ENCODE measurements around the gene TCF3.
A peak's percentile ranks its signal among the peaks of the same experiment; 100 is the strongest.

The TCF3 gene

DNA sequence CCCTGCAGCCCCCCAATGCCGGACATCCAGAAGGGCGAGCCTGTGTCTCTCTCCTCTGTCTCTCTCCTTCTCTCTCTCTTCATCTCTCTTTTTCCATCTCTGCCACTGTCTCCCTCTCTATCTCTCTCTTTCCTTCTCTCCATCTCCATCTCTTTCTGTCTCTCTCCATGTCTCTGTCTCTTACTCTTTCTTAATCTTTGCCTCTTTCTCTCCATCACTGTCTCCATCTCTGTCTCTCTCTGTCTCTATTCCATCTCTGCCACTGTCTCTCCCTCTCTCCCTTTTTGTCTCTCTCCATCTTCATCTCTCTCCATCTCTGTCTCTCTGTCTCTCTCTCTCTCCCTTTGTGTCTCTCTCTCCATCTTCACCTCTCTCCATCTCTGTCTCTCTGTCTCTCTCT, 25.7 kb upstream of the TCF3 start:
- TF ChIP-seq, protein P1, sequence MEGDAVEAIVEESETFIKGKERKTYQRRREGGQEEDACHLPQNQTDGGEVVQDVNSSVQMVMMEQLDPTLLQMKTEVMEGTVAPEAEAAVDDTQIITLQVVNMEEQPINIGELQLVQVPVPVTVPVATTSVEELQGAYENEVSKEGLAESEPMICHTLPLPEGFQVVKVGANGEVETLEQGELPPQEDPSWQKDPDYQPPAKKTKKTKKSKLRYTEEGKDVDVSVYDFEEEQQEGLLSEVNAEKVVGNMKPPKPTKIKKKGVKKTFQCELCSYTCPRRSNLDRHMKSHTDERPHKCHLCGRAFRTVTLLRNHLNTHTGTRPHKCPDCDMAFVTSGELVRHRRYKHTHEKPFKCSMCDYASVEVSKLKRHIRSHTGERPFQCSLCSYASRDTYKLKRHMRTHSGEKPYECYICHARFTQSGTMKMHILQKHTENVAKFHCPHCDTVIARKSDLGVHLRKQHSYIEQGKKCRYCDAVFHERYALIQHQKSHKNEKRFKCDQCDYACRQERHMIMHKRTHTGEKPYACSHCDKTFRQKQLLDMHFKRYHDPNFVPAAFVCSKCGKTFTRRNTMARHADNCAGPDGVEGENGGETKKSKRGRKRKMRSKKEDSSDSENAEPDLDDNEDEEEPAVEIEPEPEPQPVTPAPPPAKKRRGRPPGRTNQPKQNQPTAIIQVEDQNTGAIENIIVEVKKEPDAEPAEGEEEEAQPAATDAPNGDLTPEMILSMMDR (IDR thresholded peaks at IDR 0.05; ENCODE audit: insufficient read depth, low read depth, low read length, missing control alignments), result no peak
- no peak overlapping the region for H3K4me3 ChIP-seq (ENCODE audit: low read length)
- DNase-seq (ENCODE audit: low read depth), result no peak

GRCh38 chr19:1676351-1677266, 24.2 kb upstream of the TCF3 start:
- DNase-seq (ENCODE audit: low read depth), result no peak
- H3K4me3 ChIP-seq (ENCODE audit: low read length), result no peak overlapping the region
- TF ChIP-seq, protein P1 (IDR thresholded peaks at IDR 0.05; ENCODE audit: insufficient read depth, low read depth, low read length, missing control alignments), result no peak

- DNase-seq (ENCODE audit: low read depth), result no peak
- TF ChIP-seq, protein P1 (IDR thresholded peaks at IDR 0.05; ENCODE audit: insufficient read depth, low read depth, low read length, missing control alignments), result no peak
- no peak overlapping the region for H3K4me3 ChIP-seq (ENCODE audit: low read length)
These were observed 23.4 kb upstream of the TCF3 start for GRCh38 chr19:1675633-1676350.

DNA sequence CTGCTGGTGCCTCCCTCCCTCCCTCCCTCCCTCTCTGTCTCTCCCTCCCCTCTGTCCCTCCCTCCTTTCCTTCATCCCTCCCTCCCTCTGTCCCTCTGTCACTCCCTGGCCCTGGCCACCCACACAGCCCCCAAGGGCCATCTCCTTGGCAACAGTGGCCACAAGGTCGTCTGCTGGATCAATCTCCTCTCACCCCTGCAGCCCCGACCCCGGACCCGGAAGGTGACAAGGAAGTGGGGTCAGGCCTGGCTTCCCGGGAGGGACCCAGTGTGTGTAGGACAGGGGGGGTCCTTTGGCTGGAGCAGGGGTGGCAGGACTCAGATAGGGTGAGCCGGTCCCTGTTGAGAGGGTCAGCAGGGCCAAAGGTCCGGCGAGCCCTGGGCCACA, 21.9 kb upstream of the TCF3 start:
- DNase-seq (ENCODE audit: low read depth), result no peak
- TF ChIP-seq, protein P1 (IDR thresholded peaks at IDR 0.05; ENCODE audit: insufficient read depth, low read depth, low read length, missing control alignments), result no peak
- H3K4me3 ChIP-seq (ENCODE audit: low read length), result no peak overlapping the region

DNA sequence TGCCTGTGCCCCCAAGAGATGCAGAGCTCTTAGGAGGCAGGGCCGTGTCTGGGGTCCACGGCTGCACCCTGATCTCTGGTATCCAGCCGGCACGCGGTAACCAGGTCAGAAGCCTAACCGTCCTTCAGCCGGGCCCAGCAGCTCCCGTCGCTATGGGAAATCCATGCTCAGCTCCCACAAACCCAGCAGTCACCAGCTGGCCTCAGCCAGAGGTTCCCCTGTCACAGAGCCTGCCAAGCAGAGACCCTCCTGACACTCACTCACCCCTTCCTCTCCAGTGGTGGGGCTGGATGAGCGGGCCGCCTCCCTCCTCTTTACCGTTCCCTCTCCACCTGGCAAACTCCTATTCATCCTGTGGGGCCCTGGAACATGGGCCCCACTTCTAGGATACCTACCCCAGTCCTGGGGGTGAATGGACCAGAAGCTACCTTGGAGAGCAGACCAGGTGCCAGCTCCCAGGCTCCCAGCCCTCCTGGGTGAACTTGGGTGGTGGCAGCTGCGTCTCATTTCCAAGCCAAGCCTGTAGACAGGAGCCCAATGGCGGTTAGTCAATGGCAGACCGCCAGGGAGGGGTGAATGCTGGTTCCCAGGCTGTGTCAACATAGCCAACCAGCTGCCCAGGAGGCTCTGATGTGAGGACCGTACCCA, 21.4 kb upstream of the TCF3 start:
- TF ChIP-seq, protein P1 (IDR thresholded peaks at IDR 0.05; ENCODE audit: insufficient read depth, low read depth, low read length, missing control alignments), result no peak
- H3K4me3 ChIP-seq (ENCODE audit: low read length), result no peak overlapping the region
- DNase-seq (ENCODE audit: low read depth), result no peak

- TF ChIP-seq, protein P1 (IDR thresholded peaks at IDR 0.05; ENCODE audit: insufficient read depth, low read depth, low read length, missing control alignments), result no peak
- H3K4me3 ChIP-seq (ENCODE audit: low read length), result no peak overlapping the region
- peak; percentile 30 for DNase-seq (ENCODE audit: low read depth)
These were observed 20.6 kb upstream of the TCF3 start for GRCh38 chr19:1672769-1673644.
